Type B pancreatic cell (in vitro differentiated cells): ENCODE measurements around the gene RPP30. TPM values are rescaled to one million over a fixed set of nuclear protein-coding genes. Genes with fewer than 3 reads are reported as not detected.

Source experiments
- DNase-seq: peaks from one replicate; pipeline ENCODE4 v3.0.0; 2021; ENCODE audit warnings: mixed read lengths; ENCODE audit not compliant: unreplicated experiment; ENCODE audit errors: extremely low spot score
- H3K27ac Mint-ChIP-seq: 2 replicates; pipeline ENCODE4 v1.8.0; 2021; ENCODE audit warnings: mild to moderate bottlenecking, mixed read lengths
- H3K27me3 Mint-ChIP-seq: 2 replicates; pipeline ENCODE4 v1.8.0; 2021; ENCODE audit warnings: mixed read lengths
- H3K36me3 Mint-ChIP-seq: 2 replicates; pipeline ENCODE4 v1.8.0; 2021; ENCODE audit warnings: mixed read lengths
- H3K4me1 Mint-ChIP-seq: one replicate; pipeline ENCODE4 v1.8.0; 2021; ENCODE audit warnings: mixed read lengths; ENCODE audit not compliant: unreplicated experiment
- H3K4me3 Mint-ChIP-seq: 2 replicates; pipeline ENCODE4 v1.8.0; 2021; ENCODE audit warnings: mild to moderate bottlenecking, mixed read lengths
- H3K9me3 Mint-ChIP-seq: 2 replicates; pipeline ENCODE4 v1.8.0; 2021; ENCODE audit warnings: mixed read lengths
- total RNA-seq: library from RNA; stranded (reverse); gene quantifications from 2 replicates; pipeline ENCODE4 v1.2.1, GENCODE V29; 2021; ENCODE audit warnings: low replicate concordance
- TF ChIP-seq, protein P1 (sequence below): fragments of 200-600 bp; sonication (generic); conservative IDR thresholded peaks from 2 replicates; pipeline ENCODE4 v1.5.0; 2021; ENCODE audit warnings: antibody characterized with exemption, mild to moderate bottlenecking

The RPP30 gene
- total RNA-seq, 1 donor from 2014 or later: 58.0 TPM

DNA sequence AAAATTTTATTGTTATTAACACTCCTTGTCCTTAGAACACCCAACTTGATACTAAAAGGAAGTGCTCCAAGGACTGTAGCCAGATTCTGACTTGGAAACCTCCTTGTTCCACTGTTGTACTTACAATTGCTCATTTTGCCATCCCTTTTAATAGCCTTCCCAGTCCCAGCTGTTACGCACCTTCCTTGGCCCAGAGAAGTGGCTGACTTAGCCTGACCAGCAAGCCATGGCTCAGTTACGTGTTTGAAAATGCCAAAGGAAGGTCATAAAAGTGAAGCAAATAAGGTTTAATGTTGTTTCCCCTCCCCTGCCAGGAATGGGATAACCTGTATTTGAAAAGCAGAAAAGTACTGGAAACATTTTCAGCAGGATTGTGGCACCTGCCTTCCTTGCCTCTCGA is 52.8 kb downstream of the RPP30 start:
- no peaks in the 10 kb centered on the region for H3K4me1 Mint-ChIP-seq
- TF ChIP-seq, protein P1, sequence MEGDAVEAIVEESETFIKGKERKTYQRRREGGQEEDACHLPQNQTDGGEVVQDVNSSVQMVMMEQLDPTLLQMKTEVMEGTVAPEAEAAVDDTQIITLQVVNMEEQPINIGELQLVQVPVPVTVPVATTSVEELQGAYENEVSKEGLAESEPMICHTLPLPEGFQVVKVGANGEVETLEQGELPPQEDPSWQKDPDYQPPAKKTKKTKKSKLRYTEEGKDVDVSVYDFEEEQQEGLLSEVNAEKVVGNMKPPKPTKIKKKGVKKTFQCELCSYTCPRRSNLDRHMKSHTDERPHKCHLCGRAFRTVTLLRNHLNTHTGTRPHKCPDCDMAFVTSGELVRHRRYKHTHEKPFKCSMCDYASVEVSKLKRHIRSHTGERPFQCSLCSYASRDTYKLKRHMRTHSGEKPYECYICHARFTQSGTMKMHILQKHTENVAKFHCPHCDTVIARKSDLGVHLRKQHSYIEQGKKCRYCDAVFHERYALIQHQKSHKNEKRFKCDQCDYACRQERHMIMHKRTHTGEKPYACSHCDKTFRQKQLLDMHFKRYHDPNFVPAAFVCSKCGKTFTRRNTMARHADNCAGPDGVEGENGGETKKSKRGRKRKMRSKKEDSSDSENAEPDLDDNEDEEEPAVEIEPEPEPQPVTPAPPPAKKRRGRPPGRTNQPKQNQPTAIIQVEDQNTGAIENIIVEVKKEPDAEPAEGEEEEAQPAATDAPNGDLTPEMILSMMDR: no peak
- H3K4me3 Mint-ChIP-seq: no peak overlapping the region
- no peaks in the 10 kb centered on the region for H3K9me3 Mint-ChIP-seq
- peaks cover 6% of the 10 kb centered on the region for H3K27me3 Mint-ChIP-seq
- H3K36me3 Mint-ChIP-seq: no peaks in the 10 kb centered on the region
- DNase-seq: no peak
- H3K27ac Mint-ChIP-seq: no peak overlapping the region

DNA sequence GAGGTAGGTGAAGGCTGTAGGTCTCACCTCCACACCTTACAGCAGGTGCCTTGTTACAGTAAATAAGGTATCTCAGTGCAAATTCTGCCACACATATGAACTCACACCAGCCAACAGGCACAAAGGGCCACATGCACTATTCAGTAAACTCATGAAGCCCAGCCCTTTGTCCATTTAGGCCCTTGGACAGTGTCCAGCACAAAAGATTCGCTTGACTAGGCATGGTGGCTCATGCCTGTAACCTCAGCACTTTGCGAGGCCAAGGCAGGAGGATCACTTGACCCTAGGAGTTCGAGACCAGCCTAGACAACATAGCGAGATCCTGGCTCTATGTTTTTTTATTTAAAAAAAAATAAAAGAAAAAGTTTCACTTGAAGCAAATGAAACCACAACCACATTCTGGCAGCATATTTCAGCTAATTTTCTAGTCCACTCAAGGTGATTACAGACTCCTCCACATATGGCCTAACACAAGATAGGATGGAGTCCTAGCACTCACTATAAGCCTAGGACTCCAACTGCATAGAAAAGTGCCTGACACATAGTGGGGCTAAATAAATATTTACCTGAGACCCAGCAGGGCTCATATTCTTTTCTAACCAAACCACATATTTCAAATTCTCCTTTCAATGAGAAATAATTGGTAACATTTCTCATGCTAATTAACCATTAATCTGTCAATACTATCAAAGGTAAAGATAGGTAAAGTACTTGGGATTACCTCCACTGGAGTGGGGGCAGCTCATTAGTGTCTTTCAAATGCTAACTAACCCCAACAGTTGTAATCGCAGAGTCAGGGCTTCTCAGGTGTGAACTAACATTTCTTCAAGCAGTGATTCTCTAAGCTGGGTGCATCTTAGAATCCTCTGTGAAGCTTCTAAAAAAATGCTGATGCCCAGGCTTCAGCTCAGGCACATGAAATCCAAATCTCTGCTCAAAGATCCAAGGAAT is 53.6 kb downstream of the RPP30 start:
- DNase-seq: no peak
- TF ChIP-seq, protein P1: no peak
- peaks cover 7% of the 10 kb centered on the region for H3K4me1 Mint-ChIP-seq
- H3K27ac Mint-ChIP-seq: no peak overlapping the region
- H3K9me3 Mint-ChIP-seq: no peaks in the 10 kb centered on the region
- no peak overlapping the region for H3K4me3 Mint-ChIP-seq
- peaks cover 5% of the 10 kb centered on the region for H3K27me3 Mint-ChIP-seq
- no peaks in the 10 kb centered on the region for H3K36me3 Mint-ChIP-seq

DNA sequence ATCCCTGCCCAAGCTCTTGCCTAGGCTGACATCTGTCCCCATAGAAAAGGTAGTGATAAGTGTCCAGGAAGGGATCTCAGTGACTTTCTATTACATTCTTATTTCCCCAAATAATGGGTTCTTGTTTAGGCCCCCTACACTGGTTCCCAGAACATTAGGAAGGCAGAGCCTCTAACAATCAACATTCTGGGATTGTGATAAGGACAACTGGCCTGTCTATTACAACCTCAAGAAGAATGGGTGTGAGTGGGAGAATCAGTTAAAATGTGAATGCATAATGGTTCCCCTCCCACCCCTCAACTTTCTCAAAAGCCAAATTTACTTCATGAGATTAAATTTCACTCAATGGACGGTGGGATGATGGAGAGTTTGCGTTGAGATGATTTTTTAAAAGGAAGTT is 55.5 kb downstream of the RPP30 start:
- no peaks in the 10 kb centered on the region for H3K36me3 Mint-ChIP-seq
- no peak overlapping the region for H3K4me3 Mint-ChIP-seq
- H3K27ac Mint-ChIP-seq: no peak overlapping the region
- peaks cover 3% of the 10 kb centered on the region for H3K27me3 Mint-ChIP-seq
- TF ChIP-seq, protein P1: no peak
- no peaks in the 10 kb centered on the region for H3K9me3 Mint-ChIP-seq
- peaks cover 19% of the 10 kb centered on the region for H3K4me1 Mint-ChIP-seq
- DNase-seq: no peak

DNA sequence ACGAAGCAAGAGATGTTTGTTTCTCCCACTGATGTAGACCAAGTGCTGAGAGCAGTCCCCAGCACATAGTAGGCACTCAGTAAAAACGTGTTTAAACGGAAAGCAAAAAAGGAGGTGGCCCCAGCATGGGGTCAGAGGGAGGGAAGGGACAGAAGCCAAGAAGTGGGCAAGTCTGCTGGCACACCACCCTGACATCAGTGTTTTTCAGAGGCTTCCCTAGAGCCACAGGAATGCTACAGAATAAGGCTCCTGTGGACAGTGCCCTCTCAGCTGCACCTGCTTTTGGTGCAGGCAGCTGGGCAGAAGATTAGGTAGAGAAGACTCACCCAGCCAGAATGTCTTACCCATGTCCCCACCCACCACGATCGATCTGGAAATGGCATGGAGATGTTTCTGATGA is 57.4 kb downstream of the RPP30 start:
- Mint-ChIP-seq H3K4me1 (peaks cover 19% of the 10 kb centered on the region), H3K9me3 (no peaks in the 10 kb centered on the region), H3K4me3 (no peak overlapping the region), H3K27me3 (peaks cover 3% of the 10 kb centered on the region), H3K36me3 (no peaks in the 10 kb centered on the region), H3K27ac (no peak overlapping the region)
- TF ChIP-seq, protein P1: no peak
- no peak for DNase-seq

DNA sequence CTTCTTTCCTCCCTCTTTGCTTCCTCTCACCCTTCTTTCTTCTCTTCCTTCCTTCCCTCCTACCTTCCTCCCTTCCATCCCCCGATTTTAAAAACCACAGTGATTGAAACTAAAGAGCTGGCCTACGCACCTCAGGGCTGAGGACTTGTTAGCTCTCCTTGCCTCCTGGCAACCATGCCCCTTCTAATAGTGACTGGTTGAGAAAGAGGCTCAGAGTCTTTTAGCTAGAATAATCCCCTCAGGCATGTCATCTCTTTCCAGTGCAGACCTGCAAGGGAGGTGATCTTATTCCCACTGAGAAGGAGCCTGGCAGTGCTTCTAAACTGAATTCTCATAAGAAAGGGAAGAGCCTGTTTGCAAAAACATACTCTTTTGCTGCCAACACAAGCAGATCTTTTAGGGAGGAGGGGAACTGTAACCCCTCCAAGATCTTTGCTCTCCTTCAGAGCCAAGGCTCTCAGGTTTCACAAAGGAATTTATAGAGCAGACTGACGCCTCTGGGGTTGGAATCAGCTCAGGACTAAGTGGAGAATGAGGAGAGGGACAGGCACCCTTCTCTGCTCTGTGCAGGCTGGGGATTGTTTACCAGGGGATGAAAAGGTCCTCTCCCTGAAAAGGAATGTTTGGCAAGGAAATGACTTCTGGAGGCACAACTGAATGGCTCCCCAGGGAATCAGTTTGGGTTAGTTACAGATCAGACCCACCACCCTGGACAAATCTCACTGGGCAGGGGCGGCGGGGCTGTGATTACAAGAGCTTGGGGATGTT is 58.5 kb downstream of the RPP30 start:
- DNase-seq: no peak
- Mint-ChIP-seq H3K4me1 (peaks cover 20% of the 10 kb centered on the region), H3K27ac (peak overlapping the region; percentile 83), H3K36me3 (no peaks in the 10 kb centered on the region), H3K27me3 (peaks cover 3% of the 10 kb centered on the region), H3K9me3 (no peaks in the 10 kb centered on the region), H3K4me3 (no peak overlapping the region)
- TF ChIP-seq, protein P1: no peak
